T-cell (primary cell): ENCODE data around the gene SLC44A1. TPM values are rescaled to one million over a fixed set of nuclear protein-coding genes. Genes with fewer than 3 reads are reported as not detected.

Experiments
- ATAC-seq, 4 experiments: fragments of 200-7000 bp in 3 of 4; fragments of 150-1000 bp in 1 of 4; cut with Tn5 transposase; replicated peaks in 1 of 4; 1 replicate in 3 of 4; 2 replicates in 1 of 4; pipeline ENCODE4 v1.10.0; 2021; ENCODE audit warnings: moderate library complexity in 3 of 4, mild to moderate bottlenecking in 2 of 4, moderate number of reproducible peaks in 1 of 4
- CTCF ChIA-PET, 2 donors: fragments of 300-600 bp; sonication (Branson Sonifier 250); formaldehyde crosslinking; loops; one replicate each; lab custom pipeline; 2022; ENCODE audit warnings: antibody characterized with exemption in 2 of 2; lab: Charles Lee
- POLR2A ChIA-PET, 2 donors: fragments of 300-600 bp; sonication (Branson Sonifier 250); formaldehyde crosslinking; loops; one replicate each; lab custom pipeline; 2022; ENCODE audit warnings: antibody characterized with exemption in 2 of 2; lab: Charles Lee
- DNase-seq, 35 experiments: peaks; one replicate each; pipeline versions ENCODE4 v3.0.0 to v3.0.0-alpha.2; 2013 to 2023
- H3K27ac ChIP-seq: one replicate; pipeline ENCODE4 v1.5.1; 2013; ENCODE audit warnings: low read length
- H3K27me3 ChIP-seq, 2 experiments: replicated peaks in 1 of 2; 1 replicate in 1 of 2; 2 replicates in 1 of 2; pipeline versions ENCODE4 v1.6.1 to v1.7.0; 2013; ENCODE audit warnings: low read length in 1 of 2, mixed read lengths in 1 of 2; ENCODE audit not compliant: control insufficient read depth in 2 of 2, insufficient read depth in 2 of 2; ENCODE audit errors: extremely low read depth in 1 of 2
- H3K36me3 ChIP-seq, 2 donors: 1 replicate in 1 of 2; 2 replicates in 1 of 2; pipeline versions ENCODE4 v1.6.1 to v1.7.0; 2013; ENCODE audit warnings: low read length in 1 of 2; ENCODE audit not compliant: control insufficient read depth in 2 of 2, insufficient read depth in 1 of 2; ENCODE audit errors: extremely low read depth in 1 of 2
- H3K4me1 ChIP-seq, 2 experiments: 1 replicate in 1 of 2; 2 replicates in 1 of 2; pipeline versions ENCODE4 v1.6.1 to v1.7.0; 2013; ENCODE audit warnings: low read length in 2 of 2, mixed read lengths in 1 of 2; ENCODE audit not compliant: insufficient read depth in 2 of 2, control insufficient read depth in 1 of 2; ENCODE audit errors: extremely low read depth in 1 of 2
- H3K4me3 ChIP-seq, 2 donors: 1 replicate in 1 of 2; 2 replicates in 1 of 2; pipeline versions ENCODE4 v1.5.1 to v1.7.0; 2013; ENCODE audit warnings: mild to moderate bottlenecking in 2 of 2, low read length in 1 of 2, moderate library complexity in 1 of 2; ENCODE audit not compliant: control insufficient read depth in 1 of 2; ENCODE audit errors: extremely low read depth in 1 of 2
- H3K9me3 ChIP-seq: 2 replicates; pipeline ENCODE4 v1.7.0; 2013
- H3K27ac Mint-ChIP-seq, 2 donors: one replicate each; pipeline ENCODE4 v1.8.0; 2020 to 2021; ENCODE audit warnings: mild to moderate bottlenecking in 2 of 2, mixed read lengths in 2 of 2
- H3K27me3 Mint-ChIP-seq, 2 donors: one replicate each; pipeline ENCODE4 v1.8.0; 2021 to 2022; ENCODE audit warnings: mixed read lengths in 2 of 2
- H3K36me3 Mint-ChIP-seq: one replicate; pipeline ENCODE4 v1.8.0; 2021; ENCODE audit warnings: mixed read lengths
- H3K4me1 Mint-ChIP-seq, 3 donors: one replicate each; pipeline ENCODE4 v1.8.0; 2020 to 2022; ENCODE audit warnings: mixed read lengths in 3 of 3, mild to moderate bottlenecking in 1 of 3
- H3K4me3 Mint-ChIP-seq, 3 donors: one replicate each; pipeline ENCODE4 v1.8.0; 2020 to 2022; ENCODE audit warnings: mild to moderate bottlenecking in 3 of 3, mixed read lengths in 3 of 3, moderate library complexity in 3 of 3
- H3K9me3 Mint-ChIP-seq, 3 donors: one replicate each; pipeline ENCODE4 v1.8.0; 2020 to 2022; ENCODE audit warnings: mixed read lengths in 3 of 3
- WGBS: methylation state at CpG from one replicate; pipeline ENCODE4 v1.1.5; 2013; ENCODE audit warnings: missing lambda C conversion rate; ENCODE audit not compliant: insufficient coverage; 5-methylcytosine and 5-hydroxymethylcytosine counted together
- total RNA-seq, 35 experiments: library from RNA in 6 of 35; stranded (reverse) in 6 of 35; fragments of 120-200 nt in 1 of 35; gene quantifications; one replicate each; pipeline versions ENCODE4 v1.2.1 to v1.2.4 and lab custom pipeline; 2013 to 2026

SLC44A1 gene
- total RNA-seq, 5 donors from 2014 or later (not counting 1 experiment from before 2014, with no cell fraction given) = 7.3 to 10.2 (median 9.4) TPM

- CTCF ChIA-PET = interaction anchor here in 1 of 2 donors (0.7 kb wide), 1 partner anchor 192 kb away, joined by 7 read pairs; no protein-coding TSS in a partner anchor
- peaks cover 2 to 3% (median 2%) of the 10 kb centered on the region in 3 donors for H3K4me1 Mint-ChIP-seq
- POLR2A ChIA-PET = no interaction called here
Observed at GRCh38 chr9:105419816-105420597, 175.6 kb downstream of the SLC44A1 start.

DNA sequence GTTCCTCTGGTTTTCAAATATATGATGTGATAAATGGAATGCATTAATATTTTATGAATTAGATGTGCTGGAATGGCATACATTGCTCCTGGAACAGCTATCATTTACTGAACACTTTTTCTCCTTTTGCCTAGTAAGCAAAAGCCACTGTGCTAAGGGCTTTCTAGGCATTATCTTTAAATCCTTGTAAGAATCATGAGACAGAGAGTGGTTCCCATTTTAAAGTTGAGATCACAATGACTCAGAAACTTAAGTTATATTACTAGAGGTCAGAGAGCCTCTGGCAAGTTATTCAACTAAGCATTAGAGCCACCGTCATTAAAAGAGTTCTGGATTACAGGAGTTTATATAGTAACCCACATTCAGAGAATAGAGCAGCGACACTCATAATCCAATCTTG lies 176.7 kb downstream of the SLC44A1 start:
- H3K4me3 Mint-ChIP-seq = no peak overlapping the region
- Histone ChIP-seq H3K4me3 (no peak overlapping the region), H3K36me3 (no peaks in the 10 kb centered on the region), H3K4me1 (no peaks in the 10 kb centered on the region), H3K9me3 (no peaks in the 10 kb centered on the region), H3K27ac (no peak overlapping the region), H3K27me3 (peaks cover 0 to 5% of the 10 kb centered on the region in 2 experiments)
- H3K4me1 Mint-ChIP-seq = no peaks in the 10 kb centered on the region
- ChIA-PET CTCF (interaction anchor here in 1 of 2 donors (0.9 kb wide), 1 partner anchor 558 kb away, joined by 3 read pairs; no protein-coding TSS in a partner anchor), POLR2A (no interaction called here)
- ATAC-seq (no peak), DNase-seq (no peak)
- H3K27ac Mint-ChIP-seq = no peak overlapping the region
- H3K36me3 Mint-ChIP-seq = no peaks in the 10 kb centered on the region
- H3K27me3 Mint-ChIP-seq = peaks cover 0 to 2% of the 10 kb centered on the region in 2 donors
- WGBS = no CpG with 5 or more reads among the region's 2 CpGs
- no peaks in the 10 kb centered on the region for H3K9me3 Mint-ChIP-seq

More at GRCh38 chr9:105419816-105420597, 175.6 kb downstream of the SLC44A1 start:
- no peaks in the 10 kb centered on the region for H3K9me3 ChIP-seq
- no peaks in the 10 kb centered on the region for H3K36me3 ChIP-seq
- peaks cover 4 to 7% of the 10 kb centered on the region in 2 donors for H3K27me3 Mint-ChIP-seq
- DNase-seq = no peak
- H3K27ac ChIP-seq = no peak overlapping the region
- H3K27ac Mint-ChIP-seq = no peak overlapping the region
- WGBS = 82% methylated on average over 5 of the region's 10 CpGs
- H3K27me3 ChIP-seq = peaks cover 0 to 7% of the 10 kb centered on the region in 2 experiments
- H3K4me3 Mint-ChIP-seq = no peak overlapping the region
- no peak overlapping the region for H3K4me3 ChIP-seq
- peaks cover 0 to 3% of the 10 kb centered on the region in 2 experiments for H3K4me1 ChIP-seq
- no peaks in the 10 kb centered on the region for H3K36me3 Mint-ChIP-seq
- H3K9me3 Mint-ChIP-seq = no peaks in the 10 kb centered on the region
- ATAC-seq = no peak

- 92% methylated on average over 4 of the region's 5 CpGs for WGBS
- H3K27me3 ChIP-seq = peaks cover 0 to 5% of the 10 kb centered on the region in 2 experiments
- no peak overlapping the region for H3K4me3 ChIP-seq
- H3K4me1 ChIP-seq = no peaks in the 10 kb centered on the region
- Mint-ChIP-seq H3K4me3 (no peak overlapping the region), H3K9me3 (no peaks in the 10 kb centered on the region), H3K27ac (no peak overlapping the region), H3K27me3 (peaks cover 0 to 2% of the 10 kb centered on the region in 2 donors), H3K36me3 (no peaks in the 10 kb centered on the region), H3K4me1 (no peaks in the 10 kb centered on the region)
- POLR2A ChIA-PET = no interaction called here
- ATAC-seq (no peak), DNase-seq (no peak)
- H3K36me3 ChIP-seq = no peaks in the 10 kb centered on the region
- CTCF ChIA-PET = no interaction called here
- no peak overlapping the region for H3K27ac ChIP-seq
- H3K9me3 ChIP-seq = no peaks in the 10 kb centered on the region
Observed at GRCh38 chr9:105421864-105422263, 177.4 kb downstream of the SLC44A1 start.

GRCh38 chr9:105425816-105426433 lies 181.5 kb downstream of the SLC44A1 start:
- Histone ChIP-seq H3K27me3 (peaks cover 0 to 5% of the 10 kb centered on the region in 2 experiments), H3K36me3 (no peaks in the 10 kb centered on the region), H3K9me3 (no peaks in the 10 kb centered on the region), H3K27ac (no peak overlapping the region), H3K4me1 (no peaks in the 10 kb centered on the region), H3K4me3 (no peak overlapping the region)
- no peak overlapping the region for H3K4me3 Mint-ChIP-seq
- 57% methylated on average over 1 of the region's 2 CpGs for WGBS
- peaks cover 0 to 2% of the 10 kb centered on the region in 2 donors for H3K27me3 Mint-ChIP-seq
- ChIA-PET CTCF (no interaction called here), POLR2A (no interaction called here)
- H3K9me3 Mint-ChIP-seq = no peaks in the 10 kb centered on the region
- ATAC-seq = no peak
- H3K27ac Mint-ChIP-seq = no peak overlapping the region
- H3K36me3 Mint-ChIP-seq = no peaks in the 10 kb centered on the region
- no peaks in the 10 kb centered on the region for H3K4me1 Mint-ChIP-seq
- no peak for DNase-seq

DNA sequence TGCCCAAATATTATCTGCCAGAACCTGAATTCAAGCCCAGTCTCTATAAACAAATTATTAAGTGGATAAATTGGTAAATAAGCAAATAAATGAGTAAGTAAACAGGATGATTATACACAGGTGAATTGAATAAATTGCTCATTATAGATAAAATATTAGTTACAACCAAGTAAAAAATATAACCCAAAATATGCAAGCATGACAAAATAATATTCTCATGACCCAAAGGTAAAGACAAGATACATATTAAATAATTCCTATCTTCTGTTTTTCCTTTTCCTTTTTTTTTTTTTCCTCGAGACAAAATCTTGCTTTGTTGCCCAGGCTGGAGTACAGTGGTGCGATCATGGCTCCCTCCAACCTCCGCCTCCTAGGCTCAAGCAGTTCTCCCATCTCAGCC lies 182.2 kb downstream of the SLC44A1 start:
- no peaks in the 10 kb centered on the region for H3K9me3 Mint-ChIP-seq
- H3K4me3 Mint-ChIP-seq = no peak overlapping the region
- WGBS = 56% methylated on average over 1 of the region's 3 CpGs
- Histone ChIP-seq H3K27ac (no peak overlapping the region), H3K4me1 (no peaks in the 10 kb centered on the region), H3K36me3 (no peaks in the 10 kb centered on the region), H3K9me3 (no peaks in the 10 kb centered on the region), H3K27me3 (peaks cover 0 to 5% of the 10 kb centered on the region in 2 experiments), H3K4me3 (no peak overlapping the region)
- H3K27ac Mint-ChIP-seq = no peak overlapping the region
- peaks cover 0 to 2% of the 10 kb centered on the region in 2 donors for H3K27me3 Mint-ChIP-seq
- H3K36me3 Mint-ChIP-seq = no peaks in the 10 kb centered on the region
- ChIA-PET POLR2A (no interaction called here), CTCF (interaction anchor here in 1 of 2 donors (0.6 kb wide), 1 partner anchor 50 kb away, joined by 3 read pairs; no protein-coding TSS in a partner anchor)
- DNase-seq = no peak
- H3K4me1 Mint-ChIP-seq = no peaks in the 10 kb centered on the region
- ATAC-seq = no peak

DNA sequence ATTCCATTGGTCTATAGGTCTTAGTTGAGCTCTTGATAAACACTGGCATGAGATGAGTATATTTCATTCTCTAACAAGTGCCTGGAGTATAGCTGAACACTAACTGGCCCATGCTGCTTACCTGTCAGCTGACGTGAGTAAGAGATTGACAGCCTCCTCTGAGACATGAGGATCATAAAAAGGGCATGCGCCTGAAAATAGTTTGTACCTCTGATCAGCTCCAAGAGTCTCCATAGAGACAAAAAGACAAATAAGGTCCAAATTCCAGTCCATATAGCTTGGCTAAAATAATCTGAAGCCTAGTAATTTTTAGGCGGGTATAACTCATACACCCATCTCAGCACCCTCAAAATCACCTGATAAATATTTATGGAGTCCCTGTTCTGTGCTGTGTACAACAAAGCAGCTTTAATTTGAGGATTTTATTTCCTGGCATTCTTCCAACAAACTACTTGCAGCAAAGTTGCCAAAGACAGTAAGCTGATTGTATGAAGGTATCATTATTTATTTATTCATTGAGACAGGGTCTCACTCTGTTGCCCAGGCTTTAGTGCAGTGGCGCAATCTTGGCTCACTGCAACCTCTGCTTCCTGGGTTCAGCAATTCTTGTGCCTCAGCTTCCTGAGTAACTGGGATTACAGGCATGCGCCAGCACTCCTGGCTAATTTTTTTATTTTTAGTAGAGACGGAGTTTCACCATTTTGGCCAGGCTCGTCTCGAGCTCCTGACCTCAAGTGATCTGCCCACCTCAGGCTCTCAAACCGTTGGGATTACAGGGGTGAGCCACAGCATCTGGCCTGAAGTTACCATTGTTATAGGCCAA lies 187.2 kb downstream of the SLC44A1 start:
- Mint-ChIP-seq H3K4me3 (no peak overlapping the region), H3K27ac (no peak overlapping the region), H3K9me3 (peaks cover 0 to 3% (median 0%) of the 10 kb centered on the region in 3 donors), H3K27me3 (peaks cover 0 to 2% of the 10 kb centered on the region in 2 donors), H3K36me3 (no peaks in the 10 kb centered on the region), H3K4me1 (no peaks in the 10 kb centered on the region)
- no peaks in the 10 kb centered on the region for H3K36me3 ChIP-seq
- no peak overlapping the region for H3K4me3 ChIP-seq
- no peaks in the 10 kb centered on the region for H3K27me3 ChIP-seq
- no peaks in the 10 kb centered on the region for H3K9me3 ChIP-seq
- ChIA-PET CTCF (no interaction called here), POLR2A (interaction anchor here in 1 of 2 donors (0.6 kb wide), 1 partner anchor 645 kb away, joined by 4 read pairs; no protein-coding TSS in a partner anchor)
- no peak for ATAC-seq
- H3K27ac ChIP-seq = no peak overlapping the region
- no peak for DNase-seq
- H3K4me1 ChIP-seq = no peaks in the 10 kb centered on the region
- WGBS = 88% methylated on average over 3 of the region's 9 CpGs
